Brain microvascular endothelial cell (primary cell): ENCODE results near the gene PLPP7.
"Not testable (repeated sequence)": the region's sequence is repeated elsewhere in the genome, so short reads cannot be mapped to it uniquely, and the experiment has no call there.

Experiments used
- DNase-seq: peaks from one replicate; pipeline ENCODE4 v3.0.0-alpha.2; 2020
- H3K27ac ChIP-seq: fragments of 250-450 bp; sonication (Bioruptor Pico); 2 replicates; pipeline ENCODE4 v1.5.1; 2020; ENCODE audit warnings: mild to moderate bottlenecking, moderate library complexity
- H3K27me3 ChIP-seq: fragments of 250-450 bp; sonication (Bioruptor Pico); replicated peaks from 2 replicates; pipeline ENCODE4 v1.5.1; 2020; ENCODE audit warnings: mild to moderate bottlenecking
- H3K36me3 ChIP-seq: fragments of 250-450 bp; sonication (Bioruptor Pico); replicated peaks from 2 replicates; pipeline ENCODE4 v1.5.1; 2020; ENCODE audit warnings: mild to moderate bottlenecking
- H3K4me3 ChIP-seq: 2 replicates; pipeline ENCODE4 v1.5.1; 2011; ENCODE audit warnings: low read depth, mild to moderate bottlenecking, control low read depth, low read length, moderate library complexity
- CTCF ChIP-seq: IDR thresholded peaks from 2 replicates; pipeline ENCODE4 v1.5.1; 2011; ENCODE audit warnings: low read depth, mild to moderate bottlenecking, moderate library complexity, low read length, control low read depth, inconsistent platforms; ENCODE audit errors: missing control alignments
- in situ Hi-C: cut with HindIII; loops from 2 replicates; pipeline ENCODE4 v1.10.0; 2017; ENCODE audit warnings: low sequenced_read_pairs, low pct_ligation_motif_present

Gene PLPP7

DNA sequence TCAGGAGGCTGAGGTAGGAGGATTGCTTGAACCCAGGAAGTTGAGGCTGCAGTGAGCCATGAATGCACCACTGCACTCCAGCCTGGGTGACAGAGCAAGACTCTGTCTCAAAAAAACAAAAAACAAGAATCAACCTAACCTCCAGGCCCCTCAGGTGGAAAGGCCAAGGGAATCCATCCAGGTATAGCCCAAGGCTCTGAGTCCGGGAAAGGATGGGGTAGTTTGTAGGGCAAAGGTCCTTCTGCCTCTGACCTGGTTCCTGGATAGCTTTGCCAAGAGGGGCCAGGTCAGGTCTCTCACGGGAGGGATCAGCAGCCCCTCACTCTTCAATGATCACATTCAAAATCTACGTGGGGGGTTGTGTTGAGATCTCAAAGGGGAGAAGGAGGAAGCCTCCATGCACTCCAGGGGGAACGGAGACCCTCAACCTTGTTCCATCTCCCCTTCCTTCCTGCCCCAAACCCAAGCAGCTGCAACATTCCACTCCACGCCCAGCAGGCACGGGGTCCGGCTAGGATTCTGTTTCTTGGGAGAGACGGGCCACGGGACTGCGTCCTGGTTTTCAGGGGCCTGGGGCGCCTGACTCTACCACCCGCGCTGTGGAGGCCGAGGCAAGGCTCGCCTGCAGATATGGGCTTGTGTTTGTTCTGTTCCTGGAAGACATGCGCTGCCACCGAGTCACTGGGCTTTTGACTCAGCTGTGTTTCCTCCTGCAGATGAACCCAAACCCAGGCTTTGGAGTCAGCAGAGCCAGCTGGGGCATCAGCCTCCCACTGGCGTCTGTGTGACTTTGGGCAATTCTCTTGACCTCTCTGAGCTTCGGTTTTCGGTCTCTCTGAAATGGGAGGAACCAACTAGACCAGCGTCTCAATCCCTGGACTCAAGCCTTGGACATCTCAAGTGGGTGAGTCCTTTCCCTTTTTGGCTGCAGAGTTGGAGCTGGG is 35.5 kb downstream of the PLPP7 start:
- in situ Hi-C loops, result no loop called here
- H3K27ac ChIP-seq, result no peak overlapping the region
- no peak overlapping the region for H3K4me3 ChIP-seq
- H3K36me3 ChIP-seq, result no peaks in the 10 kb centered on the region
- DNase-seq, result no peak
- H3K27me3 ChIP-seq, result no peaks in the 10 kb centered on the region
- no peak for TF ChIP-seq CTCF

DNA sequence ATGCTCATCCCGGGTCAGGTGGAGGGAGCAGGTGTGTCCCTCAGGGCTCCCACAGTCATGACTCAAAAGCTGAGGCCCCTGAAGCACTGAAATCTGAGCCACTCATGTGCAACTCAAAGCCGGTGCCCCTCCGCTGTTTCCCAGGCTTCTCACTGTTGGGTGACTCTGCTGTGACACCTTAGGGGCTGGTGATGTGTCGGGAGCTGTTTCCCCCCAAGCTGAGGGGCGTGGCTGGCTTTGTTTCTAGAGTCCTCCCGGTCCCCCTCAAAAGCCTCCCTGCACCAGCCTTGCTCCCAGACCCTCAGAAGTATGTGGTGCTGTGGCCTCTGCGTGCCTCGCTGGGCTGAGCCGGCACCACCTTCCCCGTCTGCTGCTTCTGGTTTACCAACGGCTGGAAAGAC is 39.7 kb downstream of the PLPP7 start:
- no peaks in the 10 kb centered on the region for H3K36me3 ChIP-seq
- no peak overlapping the region for H3K27ac ChIP-seq
- no peak overlapping the region for H3K4me3 ChIP-seq
- in situ Hi-C loops, result no loop called here
- TF ChIP-seq CTCF, result no peak
- no peaks in the 10 kb centered on the region for H3K27me3 ChIP-seq
- DNase-seq, result no peak

- DNase-seq, result no peak
- Histone ChIP-seq H3K27ac (no peak overlapping the region), H3K36me3 (no peaks in the 10 kb centered on the region), H3K27me3 (no peaks in the 10 kb centered on the region), H3K4me3 (no peak overlapping the region)
- in situ Hi-C loops, result no loop called here
- TF ChIP-seq CTCF, result no peak
Measured at GRCh38 chr9:131330814-131331600, 41.5 kb downstream of the PLPP7 start.

GRCh38 chr9:131331996-131332395 is 42.5 kb downstream of the PLPP7 start:
- H3K4me3 ChIP-seq, H3K36me3 ChIP-seq, in situ Hi-C loops, H3K27me3 ChIP-seq, DNase-seq, H3K27ac ChIP-seq: not testable (repeated sequence)

DNA sequence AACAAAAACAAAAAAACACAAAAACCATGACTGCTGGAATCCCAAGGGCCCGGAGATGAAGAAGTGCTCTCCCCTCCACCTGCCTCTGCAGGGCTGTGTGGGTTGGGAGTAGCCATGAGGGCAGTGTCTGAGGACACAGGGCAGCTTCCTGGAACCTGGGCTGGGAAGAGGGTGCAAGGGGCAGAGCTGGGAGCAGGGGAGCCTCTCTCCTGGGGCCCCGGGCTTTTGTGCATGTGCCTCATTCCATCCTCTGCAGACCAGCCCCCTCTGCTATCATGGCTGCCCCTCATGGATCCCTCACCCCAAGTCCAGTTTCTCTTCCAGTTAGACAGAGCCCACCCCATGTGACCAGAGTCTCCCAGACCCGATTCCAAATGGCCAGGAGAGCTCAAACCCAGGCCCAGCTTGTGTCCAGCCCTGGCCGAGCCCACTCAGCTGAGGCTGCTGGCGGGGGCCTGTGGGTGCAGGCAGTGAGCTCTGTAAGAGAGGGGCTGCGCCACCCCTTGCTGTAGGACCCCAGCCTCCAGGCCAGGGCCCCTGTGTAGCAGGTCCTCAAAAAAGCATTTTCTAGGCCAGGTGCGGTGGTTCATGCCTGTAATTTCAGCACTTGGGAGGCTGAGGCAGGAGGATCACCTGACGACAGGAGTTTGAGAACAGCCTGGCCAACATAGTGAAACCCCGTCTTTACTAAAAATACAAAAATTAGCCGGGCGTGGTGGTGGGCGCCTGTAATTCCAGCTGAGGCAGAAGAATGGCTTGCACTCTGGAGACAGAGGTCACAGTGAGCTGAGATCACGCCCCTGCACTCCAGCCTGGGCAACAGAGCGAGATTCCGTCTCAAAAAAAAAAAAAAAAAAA is 44.5 kb downstream of the PLPP7 start:
- Histone ChIP-seq H3K27ac (no peak overlapping the region), H3K4me3 (no peak overlapping the region), H3K36me3 (no peaks in the 10 kb centered on the region), H3K27me3 (no peaks in the 10 kb centered on the region)
- DNase-seq, result no peak
- no peak for TF ChIP-seq CTCF
- in situ Hi-C loops, result no loop called here
